Measurements from ENCODE around the gene TSFM. TPM values are rescaled to one million over a fixed set of nuclear protein-coding genes. Genes with fewer than 3 reads are reported as not detected.

Gene TSFM
- total and polyA plus RNA-seq, 2 of the 13 experiments (the other 11 are each of a cell fraction or from before 2014, with no cell fraction given), result 29.8 to 68.3 TPM

DNA sequence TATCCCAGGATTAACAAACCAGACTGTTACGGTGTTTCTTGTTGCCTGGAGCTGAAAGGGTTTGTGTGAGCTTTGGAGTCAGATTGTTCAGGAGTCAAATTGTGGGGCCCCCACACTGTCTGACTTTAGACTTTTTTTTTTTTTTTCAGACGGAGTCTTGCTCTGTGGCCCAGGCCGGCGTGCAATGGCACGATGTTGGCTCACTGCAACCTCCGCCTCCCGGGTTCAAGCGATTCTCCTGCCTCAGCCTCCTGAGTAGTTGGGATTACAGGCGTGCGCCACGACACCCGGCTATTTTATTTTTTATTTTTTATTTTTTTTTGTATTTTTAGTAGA, 847 bp downstream of the TSFM start:
- Histone ChIP-seq H3K27ac (ENCODE audit: extremely low read length, insufficient read depth, low read length) (peak overlapping the region; percentile 55), H3K4me2 (ENCODE audit: low read depth, low read length) (peak overlapping the region; percentile 78), H3K27me3 (ENCODE audit: control insufficient read depth in 1 of 2, insufficient read depth in 2 of 2, low read length in 2 of 2) (no peaks in the 10 kb centered on the region; a peak in 1 of 5 replicates), H4K20me1 (ENCODE audit: insufficient read depth, low read length) (no peaks in the 10 kb centered on the region), H3K4me3 (replicated peaks in 1 of 3; ENCODE audit: insufficient read depth in 1 of 3, low read depth in 2 of 3, low read length in 3 of 3) (peak overlapping the region; percentile 95 to 100 (median 99)), H3K4me1 (ENCODE audit: insufficient read depth, low read length) (peaks cover 17% of the 10 kb centered on the region), H3K36me3 (replicated peaks in 1 of 2; ENCODE audit: control insufficient read depth in 1 of 2, insufficient read depth in 2 of 2, low read length in 2 of 2) (peaks cover 9 to 36% of the 10 kb centered on the region in 2 experiments), H3K79me2 (ENCODE audit: insufficient read depth, low read length) (peaks cover 16% of the 10 kb centered on the region), H2AFZ (ENCODE audit: low read length) (no peak overlapping the region), H3K9me3 (ENCODE audit: low read length) (no peaks in the 10 kb centered on the region), H3K9ac (ENCODE audit: insufficient read depth, low read depth, low read length) (peak overlapping the region; percentile 87)
- FAIRE-seq (no peak), ATAC-seq (peak; percentile 14), DNase-seq (ENCODE audit: low spot score) (no peak)
- ChIA-PET CTCF (ENCODE audit: low intra/inter-chr PET ratio, low total read pairs) (interaction anchor here (1.8 kb wide), 1 partner anchor 122 kb away, joined by 13 read pairs; no protein-coding TSS in a partner anchor), POLR2A (interaction anchor here (0.7 to 1.7 kb wide), 4 partner anchors 11 to 39 kb away, joined by 3 to 15 read pairs (median 3); partner anchors contain the start of genes AVIL, EEF1AKMT3, METTL1 and TSPAN31)
- in situ Hi-C loops (cut with HindIII; ENCODE audit: extremely low pct_ligation_motif_present, low pct_unique_long_range_greater_than_20kb) (no loop called here), intact Hi-C loops (cut with micrococcal nuclease; ENCODE audit: unreplicated experiment) (no loop called here)
- no TSS peak for BruUV-seq (replicated peaks)
- no peak for TF ChIP-seq ZNF138 (CRISPR knock-in tag; IDR thresholded peaks at IDR 0.05; ENCODE audit: low read depth)
- TF ChIP-seq ZNF761 (CRISPR knock-in tag; conservative IDR thresholded peaks at IDR 0.05), result no peak
- TF ChIP-seq GFI1 (CRISPR knock-in tag; IDR thresholded peaks at IDR 0.05; ENCODE audit: borderline replicate concordance), result no peak
- TF ChIP-seq ZNF543 (CRISPR knock-in tag; IDR thresholded peaks at IDR 0.05), result no peak
- no peak for TF ChIP-seq TBX2 (CRISPR knock-in tag; IDR thresholded peaks at IDR 0.05; ENCODE audit: borderline replicate concordance)
- TF ChIP-seq ATM (IDR thresholded peaks at IDR 0.05; ENCODE audit: borderline replicate concordance), result no peak
- TF ChIP-seq, protein P1, sequence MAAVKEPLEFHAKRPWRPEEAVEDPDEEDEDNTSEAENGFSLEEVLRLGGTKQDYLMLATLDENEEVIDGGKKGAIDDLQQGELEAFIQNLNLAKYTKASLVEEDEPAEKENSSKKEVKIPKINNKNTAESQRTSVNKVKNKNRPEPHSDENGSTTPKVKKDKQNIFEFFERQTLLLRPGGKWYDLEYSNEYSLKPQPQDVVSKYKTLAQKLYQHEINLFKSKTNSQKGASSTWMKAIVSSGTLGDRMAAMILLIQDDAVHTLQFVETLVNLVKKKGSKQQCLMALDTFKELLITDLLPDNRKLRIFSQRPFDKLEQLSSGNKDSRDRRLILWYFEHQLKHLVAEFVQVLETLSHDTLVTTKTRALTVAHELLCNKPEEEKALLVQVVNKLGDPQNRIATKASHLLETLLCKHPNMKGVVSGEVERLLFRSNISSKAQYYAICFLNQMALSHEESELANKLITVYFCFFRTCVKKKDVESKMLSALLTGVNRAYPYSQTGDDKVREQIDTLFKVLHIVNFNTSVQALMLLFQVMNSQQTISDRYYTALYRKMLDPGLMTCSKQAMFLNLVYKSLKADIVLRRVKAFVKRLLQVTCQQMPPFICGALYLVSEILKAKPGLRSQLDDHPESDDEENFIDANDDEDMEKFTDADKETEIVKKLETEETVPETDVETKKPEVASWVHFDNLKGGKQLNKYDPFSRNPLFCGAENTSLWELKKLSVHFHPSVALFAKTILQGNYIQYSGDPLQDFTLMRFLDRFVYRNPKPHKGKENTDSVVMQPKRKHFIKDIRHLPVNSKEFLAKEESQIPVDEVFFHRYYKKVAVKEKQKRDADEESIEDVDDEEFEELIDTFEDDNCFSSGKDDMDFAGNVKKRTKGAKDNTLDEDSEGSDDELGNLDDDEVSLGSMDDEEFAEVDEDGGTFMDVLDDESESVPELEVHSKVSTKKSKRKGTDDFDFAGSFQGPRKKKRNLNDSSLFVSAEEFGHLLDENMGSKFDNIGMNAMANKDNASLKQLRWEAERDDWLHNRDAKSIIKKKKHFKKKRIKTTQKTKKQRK (IDR thresholded peaks at IDR 0.05; ENCODE audit: low read length), result no peak
- TF ChIP-seq, protein P2, sequence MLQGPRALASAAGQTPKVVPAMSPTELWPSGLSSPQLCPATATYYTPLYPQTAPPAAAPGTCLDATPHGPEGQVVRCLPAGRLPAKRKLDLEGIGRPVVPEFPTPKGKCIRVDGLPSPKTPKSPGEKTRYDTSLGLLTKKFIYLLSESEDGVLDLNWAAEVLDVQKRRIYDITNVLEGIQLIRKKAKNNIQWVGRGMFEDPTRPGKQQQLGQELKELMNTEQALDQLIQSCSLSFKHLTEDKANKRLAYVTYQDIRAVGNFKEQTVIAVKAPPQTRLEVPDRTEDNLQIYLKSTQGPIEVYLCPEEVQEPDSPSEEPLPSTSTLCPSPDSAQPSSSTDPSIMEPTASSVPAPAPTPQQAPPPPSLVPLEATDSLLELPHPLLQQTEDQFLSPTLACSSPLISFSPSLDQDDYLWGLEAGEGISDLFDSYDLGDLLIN (CRISPR knock-in tag; IDR thresholded peaks at IDR 0.05; ENCODE audit: borderline replicate concordance), result no peak
- no peak for TF ChIP-seq ZNF850 (CRISPR knock-in tag; conservative IDR thresholded peaks at IDR 0.05)
- TF ChIP-seq PRMT3 (CRISPR knock-in tag; IDR thresholded peaks at IDR 0.05; ENCODE audit: borderline replicate concordance, low read depth), result no peak
- no peak for TF ChIP-seq EZH2 (conservative IDR thresholded peaks at IDR 0.05; ENCODE audit: low read depth, low read length)
- 55% methylated on average over 12 of the region's 12 CpGs for WGBS (ENCODE audit: low lambda C conversion rate)
